GM12892 (cell line): ENCODE measurements around the gene KCNH4.

Experiments
- POLR2A ChIP-seq: IDR thresholded peaks from 2 replicates; pipeline ENCODE4 v1.6.1; 2011; ENCODE audit warnings: low read depth, low read length, control low read depth
- TAF1 ChIP-seq: IDR thresholded peaks from 2 replicates; pipeline ENCODE4 v1.6.1; 2011; ENCODE audit warnings: low read depth, mild to moderate bottlenecking, control low read depth, low read length, borderline replicate concordance

- no peak for TF ChIP-seq TAF1
- no peak for TF ChIP-seq POLR2A
Measured at GRCh38 chr17:42202696-42203095, 21.8 kb upstream of the KCNH4 start.
